ENCODE measurements around the gene SUGCT. TPM values are rescaled to one million over a fixed set of nuclear protein-coding genes. Genes with fewer than 3 reads are reported as not detected.
"Not testable (repeated sequence)": the region's sequence is repeated elsewhere in the genome, so short reads cannot be mapped to it uniquely, and the experiment has no call there.

The SUGCT gene
- total and polyA plus RNA-seq, 8 donors = 2.0 to 4.2 (median 2.9) TPM

- Histone ChIP-seq H3K4me3 (no peak overlapping the region), H3K4me1 (no peaks in the 10 kb centered on the region), H3K36me3 (no peaks in the 10 kb centered on the region), H3K27me3 (no peaks in the 10 kb centered on the region), H3K27ac (no peak overlapping the region), H3K9me3 (no peaks in the 10 kb centered on the region)
- no peak for TF ChIP-seq CTCF (IDR thresholded peaks at IDR 0.05)
- no peak for ATAC-seq
- no peak for DNase-seq
- intact Hi-C loops (cut with DNase I) = no loop called here
Observed at GRCh38 chr7:40211276-40212003, 76.6 kb downstream of the SUGCT start.

DNA sequence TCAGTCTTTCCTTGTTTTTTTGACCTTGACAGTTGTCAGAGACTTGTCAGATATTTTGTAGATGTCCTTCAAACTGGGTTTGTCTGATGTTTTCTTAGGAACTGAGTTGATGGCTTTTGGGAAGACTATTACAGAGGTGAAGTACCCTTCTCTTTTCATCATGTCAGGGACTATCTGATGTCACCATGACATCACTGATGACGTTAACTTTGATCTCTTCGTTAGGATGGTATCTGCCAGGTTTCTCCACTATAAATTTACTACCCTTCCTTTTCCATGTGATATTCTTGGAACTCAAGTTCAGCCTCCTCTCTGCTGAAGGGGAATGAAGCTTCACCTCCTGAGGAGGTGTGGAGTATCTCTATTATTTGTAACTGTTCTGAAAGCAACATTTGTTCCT, 78.5 kb downstream of the SUGCT start:
- intact Hi-C loops (cut with DNase I) = no loop called here
- ATAC-seq = no peak
- no peaks in the 10 kb centered on the region for H3K4me1 ChIP-seq
- no peak for TF ChIP-seq CTCF (IDR thresholded peaks at IDR 0.05)
- no peak overlapping the region for H3K27ac ChIP-seq
- no peak overlapping the region for H3K4me3 ChIP-seq
- H3K27me3 ChIP-seq = no peaks in the 10 kb centered on the region
- H3K9me3 ChIP-seq = peaks cover 0 to 3% of the 10 kb centered on the region in 2 donors
- DNase-seq = no peak
- H3K36me3 ChIP-seq = no peaks in the 10 kb centered on the region

DNA sequence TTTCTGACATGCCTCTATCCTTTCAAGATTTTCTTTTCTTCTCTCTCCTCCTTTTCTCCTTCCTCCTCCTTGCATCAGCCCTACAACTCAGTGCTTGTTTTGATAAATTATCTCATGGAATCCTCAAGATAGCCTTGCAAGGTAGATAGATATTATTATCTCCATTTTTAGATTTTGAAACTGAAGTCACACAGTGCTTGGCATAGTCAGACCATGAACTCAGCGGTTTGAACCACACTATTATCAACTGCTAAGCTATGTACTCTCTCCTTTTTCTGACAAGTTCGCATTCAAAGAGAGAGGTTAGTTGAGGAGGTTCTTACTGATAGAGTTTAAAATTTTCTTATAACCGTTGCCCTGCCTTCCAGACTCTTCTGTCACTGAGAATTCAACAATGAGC, 79.1 kb downstream of the SUGCT start:
- no peaks in the 10 kb centered on the region for H3K4me1 ChIP-seq
- no peak overlapping the region for H3K4me3 ChIP-seq
- H3K27me3 ChIP-seq = no peaks in the 10 kb centered on the region
- H3K9me3 ChIP-seq = peaks cover 0 to 7% of the 10 kb centered on the region in 2 donors
- TF ChIP-seq CTCF (IDR thresholded peaks at IDR 0.05) = no peak
- intact Hi-C loops (cut with DNase I) = no loop called here
- no peak overlapping the region for H3K27ac ChIP-seq
- no peak for ATAC-seq
- DNase-seq = no peak
- no peaks in the 10 kb centered on the region for H3K36me3 ChIP-seq

DNA sequence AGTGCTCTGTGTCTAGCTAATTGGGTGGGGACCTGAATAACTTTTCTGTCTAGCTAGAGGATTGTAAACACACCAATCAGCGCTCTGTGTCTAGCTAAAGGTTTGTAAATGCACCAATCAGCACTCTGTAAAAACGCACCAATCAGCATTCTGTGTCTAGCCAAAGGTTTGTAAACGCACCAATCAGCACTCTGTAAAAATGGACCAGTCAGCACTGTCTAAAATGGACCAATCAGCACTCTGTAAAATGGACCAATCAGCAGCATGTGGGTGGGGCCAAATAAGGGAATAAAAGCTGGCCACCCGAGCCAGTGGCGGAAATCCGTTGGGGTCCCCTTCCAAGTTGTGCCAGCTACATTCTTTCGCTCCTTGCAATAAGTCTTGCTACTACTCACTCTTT, 83.8 kb downstream of the SUGCT start:
- H3K27ac ChIP-seq; DNase-seq; H3K27me3 ChIP-seq; H3K4me1 ChIP-seq; H3K36me3 ChIP-seq; H3K9me3 ChIP-seq; ATAC-seq; intact Hi-C loops (cut with DNase I); H3K4me3 ChIP-seq: not testable (repeated sequence)

GRCh38 chr7:40219917-40220316, 85.1 kb downstream of the SUGCT start:
- H3K27me3 ChIP-seq = no peaks in the 10 kb centered on the region
- ATAC-seq = no peak
- no peaks in the 10 kb centered on the region for H3K36me3 ChIP-seq
- H3K4me1 ChIP-seq = no peaks in the 10 kb centered on the region
- H3K9me3 ChIP-seq = peaks cover 0 to 7% of the 10 kb centered on the region in 2 donors
- intact Hi-C loops (cut with DNase I) = no loop called here
- no peak for DNase-seq
- no peak for TF ChIP-seq CTCF (IDR thresholded peaks at IDR 0.05)
- H3K4me3 ChIP-seq = no peak overlapping the region
- H3K27ac ChIP-seq = no peak overlapping the region

DNA sequence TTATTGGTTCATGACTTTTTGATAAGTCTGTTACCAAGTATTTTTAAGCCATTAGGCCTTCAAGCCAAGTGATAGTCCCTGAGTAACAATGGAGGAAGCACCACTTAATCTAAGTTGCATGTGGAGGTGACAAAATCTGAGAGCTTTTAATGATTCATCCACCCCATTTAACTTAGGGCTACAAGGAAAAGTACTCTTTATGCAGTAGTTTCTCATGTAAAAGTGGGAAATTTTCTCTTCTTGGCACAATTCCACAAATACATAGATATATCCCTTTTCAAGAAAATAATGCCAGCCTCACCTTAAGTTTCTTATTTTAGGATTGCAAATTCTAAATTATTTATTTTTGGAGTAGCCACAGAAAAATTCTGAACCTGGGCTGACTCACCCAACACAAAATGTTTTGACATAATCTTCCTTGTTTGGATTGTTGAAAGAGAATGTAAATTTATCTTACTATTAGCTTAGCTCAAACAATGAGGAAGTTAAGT, 85.7 kb downstream of the SUGCT start:
- ATAC-seq = no peak
- Histone ChIP-seq H3K4me1 (no peaks in the 10 kb centered on the region), H3K36me3 (no peaks in the 10 kb centered on the region), H3K27me3 (no peaks in the 10 kb centered on the region), H3K4me3 (no peak overlapping the region), H3K9me3 (peaks cover 0 to 7% of the 10 kb centered on the region in 2 donors), H3K27ac (no peak overlapping the region)
- intact Hi-C loops (cut with DNase I) = no loop called here
- TF ChIP-seq CTCF (IDR thresholded peaks at IDR 0.05) = no peak
- DNase-seq = no peak

Data from left lung (tissue), 10 donors.